Naive thymus-derived CD4-positive, alpha-beta T cell (primary cell): ENCODE results near the gene IFNL3. TPM values are rescaled to one million over a fixed set of nuclear protein-coding genes. Genes with fewer than 3 reads are reported as not detected.

Experiments
- ATAC-seq: fragments of 150-1000 bp; cut with Tn5 transposase; 2 replicates; pipeline ENCODE4 v1.10.0; 2021; ENCODE audit warnings: mild to moderate bottlenecking, moderate library complexity
- CTCF ChIA-PET: fragments of 350-600 bp; sonication (Branson Sonifier 250); formaldehyde crosslinking; loops from one replicate; lab custom pipeline; 2021; ENCODE audit warnings: antibody characterized with exemption; lab: Charles Lee
- POLR2A ChIA-PET: fragments of 350-600 bp; sonication (Branson Sonifier 250); formaldehyde crosslinking; loops from one replicate; lab custom pipeline; 2021; ENCODE audit warnings: antibody characterized with exemption, inconsistent platforms; lab: Charles Lee
- DNase-seq, 9 donors: peaks; one replicate each; pipeline versions ENCODE4 v3.0.0 to v3.0.0-alpha.2; 2020 to 2022; ENCODE audit warnings: mixed read lengths in 1 of 9
- H3K27ac ChIP-seq: one replicate; pipeline ENCODE4 v1.7.0; 2013; ENCODE audit warnings: mild to moderate bottlenecking, low read depth, low read length, moderate library complexity
- H3K27me3 ChIP-seq, 2 donors: one replicate each; pipeline ENCODE4 v1.7.0; 2013; ENCODE audit warnings: low read length in 2 of 2, mild to moderate bottlenecking in 2 of 2, moderate library complexity in 2 of 2; ENCODE audit not compliant: control insufficient read depth in 2 of 2, insufficient read depth in 2 of 2
- H3K36me3 ChIP-seq, 3 experiments: 1 replicate in 2 of 3; 2 replicates in 1 of 3; pipeline ENCODE4 v1.7.0; 2013; ENCODE audit warnings: low read length in 3 of 3, mild to moderate bottlenecking in 3 of 3, moderate library complexity in 1 of 3; ENCODE audit not compliant: insufficient read depth in 3 of 3, control insufficient read depth in 2 of 3
- H3K4me1 ChIP-seq, 2 donors: one replicate each; pipeline ENCODE4 v1.7.0; 2013; ENCODE audit warnings: low read length in 2 of 2, mild to moderate bottlenecking in 2 of 2, moderate library complexity in 1 of 2; ENCODE audit not compliant: control insufficient read depth in 2 of 2, insufficient read depth in 2 of 2
- H3K4me3 ChIP-seq: 2 replicates; pipeline ENCODE4 v1.7.0; 2013; ENCODE audit warnings: mild to moderate bottlenecking, low read length
- H3K9me3 ChIP-seq, 3 experiments: 1 replicate in 2 of 3; 2 replicates in 1 of 3; pipeline ENCODE4 v1.7.0; 2013; ENCODE audit warnings: low read length in 3 of 3; ENCODE audit not compliant: control insufficient read depth in 2 of 3
- H3K27ac Mint-ChIP-seq, 9 donors: one replicate each; pipeline ENCODE4 v1.8.0; 2020 to 2022; ENCODE audit warnings: mixed read lengths in 9 of 9, mild to moderate bottlenecking in 8 of 9, moderate library complexity in 5 of 9, inconsistent platforms in 2 of 9
- H3K27me3 Mint-ChIP-seq, 5 donors: one replicate each; pipeline ENCODE4 v1.8.0; 2021 to 2022; ENCODE audit warnings: mixed read lengths in 5 of 5, mild to moderate bottlenecking in 1 of 5
- H3K36me3 Mint-ChIP-seq, 5 donors: one replicate each; pipeline ENCODE4 v1.8.0; 2020 to 2022; ENCODE audit warnings: mixed read lengths in 5 of 5, mild to moderate bottlenecking in 3 of 5, inconsistent platforms in 1 of 5
- H3K4me1 Mint-ChIP-seq, 7 donors: one replicate each; pipeline ENCODE4 v1.8.0; 2020 to 2022; ENCODE audit warnings: mixed read lengths in 7 of 7, mild to moderate bottlenecking in 3 of 7, inconsistent platforms in 1 of 7
- H3K4me3 Mint-ChIP-seq, 10 donors: one replicate each; pipeline ENCODE4 v1.8.0; 2020 to 2022; ENCODE audit warnings: mild to moderate bottlenecking in 10 of 10, mixed read lengths in 10 of 10, moderate library complexity in 6 of 10, inconsistent platforms in 2 of 10
- H3K9me3 Mint-ChIP-seq, 11 donors: one replicate each; pipeline ENCODE4 v1.8.0; 2020 to 2022; ENCODE audit warnings: mixed read lengths in 11 of 11, mild to moderate bottlenecking in 4 of 11, inconsistent platforms in 1 of 11, moderate library complexity in 1 of 11
- intact Hi-C, 2 donors: fragments of 100-400 bp; cut with micrococcal nuclease; formaldehyde crosslinking; loops; one replicate each; pipeline ENCODE4 v1.15.1; 2023
- polyA plus RNA-seq, 2 donors: library from polyadenylated mRNA; unstranded; fragments of 300-500 nt; fragmentation: Illumina TruSeq; gene quantifications; one replicate each; pipeline ENCODE4 v1.2.3, GENCODE V29; 2021
- total RNA-seq, 6 experiments: library from RNA in 5 of 6; stranded (reverse) in 5 of 6; gene quantifications; 1 replicate in 5 of 6; 2 replicates in 1 of 6; pipeline ENCODE4 v1.2.3 and lab custom pipeline; 2021 to 2026

IFNL3 gene
- total and polyA plus RNA-seq, 7 experiments from 2014 or later: not detected

DNA sequence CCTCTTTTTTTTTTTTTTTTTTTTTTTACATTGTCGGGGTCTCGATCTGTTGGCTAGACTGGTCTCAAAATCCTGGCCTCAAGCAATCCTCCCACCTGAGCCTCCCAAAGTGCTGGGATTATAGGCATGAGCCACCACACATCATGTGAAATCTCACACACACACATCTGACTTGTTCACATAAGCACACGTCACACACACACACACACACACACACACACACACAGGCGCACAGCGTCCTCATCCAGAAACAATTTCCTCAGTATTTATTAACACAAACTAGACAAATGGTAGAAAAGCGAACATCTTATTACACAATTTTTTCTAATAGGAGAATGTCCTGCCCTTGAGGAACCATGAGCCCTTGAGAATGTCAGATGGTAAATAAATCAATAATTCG lies 35.6 kb downstream of the IFNL3 start:
- Histone ChIP-seq H3K27me3 (peaks cover 0 to 3% of the 10 kb centered on the region in 2 donors), H3K4me3 (no peak overlapping the region), H3K9me3 (no peaks in the 10 kb centered on the region), H3K4me1 (no peaks in the 10 kb centered on the region), H3K27ac (no peak overlapping the region), H3K36me3 (no peaks in the 10 kb centered on the region)
- no peak for ATAC-seq
- H3K4me1 Mint-ChIP-seq: peaks cover 0 to under 1% (median 0%) of the 10 kb centered on the region in 7 donors
- H3K27ac Mint-ChIP-seq: no peak overlapping the region
- intact Hi-C loops: no loop called here
- H3K4me3 Mint-ChIP-seq: no peak overlapping the region
- CTCF ChIA-PET: no interaction called here
- no peak for DNase-seq
- H3K27me3 Mint-ChIP-seq: peaks cover 5 to 20% (median 5%) of the 10 kb centered on the region in 5 donors
- POLR2A ChIA-PET: no interaction called here
- H3K9me3 Mint-ChIP-seq: no peaks in the 10 kb centered on the region
- no peaks in the 10 kb centered on the region for H3K36me3 Mint-ChIP-seq

DNA sequence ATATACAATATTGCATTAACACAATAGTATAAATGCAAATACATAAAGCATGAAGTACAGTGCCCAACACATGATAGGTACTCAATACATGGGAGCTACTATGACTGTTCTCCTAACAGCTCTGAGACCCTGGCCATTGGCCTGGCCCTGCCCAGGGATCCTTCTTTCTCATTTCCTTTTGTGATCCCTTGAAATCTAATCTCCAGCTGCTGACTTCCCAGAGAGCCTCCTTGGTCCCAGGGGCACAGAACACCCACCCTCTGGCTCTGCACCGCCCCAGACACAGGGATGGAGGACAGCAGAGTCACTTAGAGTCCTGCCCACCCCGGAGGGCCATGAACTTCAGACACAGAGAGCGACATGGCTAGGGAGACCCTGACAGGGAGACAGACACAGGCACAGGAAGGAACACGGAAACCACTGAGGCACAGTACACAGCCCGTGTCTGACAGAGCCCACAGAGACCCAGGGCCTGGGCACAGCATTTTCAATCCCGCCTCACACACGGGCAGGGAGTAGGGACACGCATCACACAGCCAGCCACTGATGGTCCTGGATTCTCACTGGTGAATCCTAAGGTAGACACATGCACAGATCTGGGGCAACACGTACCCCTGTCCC lies 36.5 kb downstream of the IFNL3 start:
- no peak overlapping the region for H3K27ac Mint-ChIP-seq
- no peak for ATAC-seq
- H3K27me3 Mint-ChIP-seq: peaks cover 9 to 28% (median 14%) of the 10 kb centered on the region in 5 donors

DNA sequence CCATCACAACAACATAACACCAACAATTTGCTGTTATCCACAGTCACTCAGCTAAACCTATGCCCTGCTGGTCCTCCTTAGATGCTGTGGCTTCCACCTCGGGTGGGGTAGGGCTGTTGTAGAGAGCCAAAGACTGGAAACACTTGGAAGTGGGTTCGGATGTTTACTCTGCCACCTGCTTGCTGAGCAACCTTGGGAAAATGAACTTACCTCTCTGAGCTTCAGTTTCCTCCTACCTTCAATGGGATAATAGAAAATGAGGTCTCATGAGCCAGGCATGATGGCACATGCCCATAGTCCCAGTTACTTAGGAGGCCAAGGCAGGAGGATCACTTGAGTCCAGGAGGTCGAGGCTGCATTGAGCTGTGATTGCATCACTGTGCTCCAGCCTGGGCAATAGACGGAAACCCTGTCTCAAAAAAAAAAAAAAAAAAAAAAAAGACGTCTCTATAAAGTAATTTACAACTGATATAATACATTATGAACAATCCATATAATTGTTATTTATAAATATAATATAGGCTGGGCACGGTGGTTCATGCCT lies 37.4 kb downstream of the IFNL3 start:
- intact Hi-C loops: no loop called here
- ChIA-PET POLR2A (interaction anchor here (1.0 kb wide), 1 partner anchor 120 kb away, joined by 4 read pairs; no protein-coding TSS in a partner anchor), CTCF (interaction anchor here (0.7 kb wide), 1 partner anchor 34 kb away, joined by 3 read pairs; no protein-coding TSS in a partner anchor)
- Mint-ChIP-seq H3K27ac (peak overlapping the region in 1 of 9 donors; percentile 55), H3K4me3 (no peak overlapping the region), H3K36me3 (no peaks in the 10 kb centered on the region), H3K9me3 (no peaks in the 10 kb centered on the region), H3K27me3 (peaks cover 16 to 37% (median 23%) of the 10 kb centered on the region in 5 donors), H3K4me1 (peaks cover 0 to 5% (median 0%) of the 10 kb centered on the region in 7 donors)
- peaks cover 0 to 14% of the 10 kb centered on the region in 2 donors for H3K27me3 ChIP-seq
- DNase-seq (no peak), ATAC-seq (no peak)
- H3K36me3 ChIP-seq: no peaks in the 10 kb centered on the region
- no peak overlapping the region for H3K27ac ChIP-seq
- no peak overlapping the region for H3K4me3 ChIP-seq
- H3K9me3 ChIP-seq: no peaks in the 10 kb centered on the region
- no peaks in the 10 kb centered on the region for H3K4me1 ChIP-seq

More for the DNA sequence above, 36.5 kb downstream of the IFNL3 start:
- no peak for DNase-seq
- no peak overlapping the region for H3K4me3 Mint-ChIP-seq
- H3K4me1 ChIP-seq: no peaks in the 10 kb centered on the region
- no peak overlapping the region for H3K27ac ChIP-seq
- ChIA-PET CTCF (interaction anchor here (0.7 kb wide), 1 partner anchor 33 kb away, joined by 3 read pairs; no protein-coding TSS in a partner anchor), POLR2A (no interaction called here)
- H3K9me3 Mint-ChIP-seq: no peaks in the 10 kb centered on the region
- intact Hi-C loops: no loop called here
- H3K9me3 ChIP-seq: no peaks in the 10 kb centered on the region
- H3K4me3 ChIP-seq: no peak overlapping the region
- H3K36me3 ChIP-seq: no peaks in the 10 kb centered on the region
- peaks cover 0 to 3% (median 0%) of the 10 kb centered on the region in 7 donors for H3K4me1 Mint-ChIP-seq
- peaks cover 0 to 5% of the 10 kb centered on the region in 2 donors for H3K27me3 ChIP-seq
- H3K36me3 Mint-ChIP-seq: no peaks in the 10 kb centered on the region

- POLR2A ChIA-PET: no interaction called here
Measured at GRCh38 chr19:39206122-39206521, 38.7 kb downstream of the IFNL3 start.

DNA sequence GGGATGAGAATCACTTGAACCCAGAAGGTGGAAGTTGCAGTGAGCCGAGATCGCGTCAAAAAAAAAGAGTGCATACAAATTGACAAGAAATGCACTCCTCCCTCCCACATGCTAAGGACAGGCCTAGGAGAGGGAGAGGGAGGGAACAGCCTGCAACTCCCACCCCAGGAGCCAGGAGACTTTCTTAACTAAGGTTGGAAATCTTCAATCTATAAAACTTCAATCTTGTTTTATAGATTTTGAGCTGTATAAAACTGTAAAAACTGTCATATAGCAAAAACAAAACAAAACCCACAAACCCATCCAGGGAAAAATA lies 39.4 kb downstream of the IFNL3 start:
- Histone ChIP-seq H3K36me3 (no peaks in the 10 kb centered on the region), H3K9me3 (no peaks in the 10 kb centered on the region), H3K4me1 (no peaks in the 10 kb centered on the region), H3K4me3 (no peak overlapping the region), H3K27me3 (peaks cover 0 to 15% of the 10 kb centered on the region in 2 donors), H3K27ac (no peak overlapping the region)
- H3K27ac Mint-ChIP-seq: no peak overlapping the region
- H3K36me3 Mint-ChIP-seq: no peaks in the 10 kb centered on the region
- H3K9me3 Mint-ChIP-seq: no peaks in the 10 kb centered on the region
- no peak overlapping the region for H3K4me3 Mint-ChIP-seq
- no peak for DNase-seq
- ChIA-PET POLR2A (no interaction called here), CTCF (no interaction called here)
- H3K4me1 Mint-ChIP-seq: peaks cover 0 to 5% (median 0%) of the 10 kb centered on the region in 7 donors
- H3K27me3 Mint-ChIP-seq: peaks cover 33 to 53% (median 42%) of the 10 kb centered on the region in 5 donors
- ATAC-seq: no peak
- intact Hi-C loops: no loop called here

More at GRCh38 chr19:39206122-39206521, 38.7 kb downstream of the IFNL3 start:
- Histone ChIP-seq H3K27me3 (peaks cover 0 to 15% of the 10 kb centered on the region in 2 donors), H3K9me3 (no peaks in the 10 kb centered on the region), H3K36me3 (no peaks in the 10 kb centered on the region), H3K27ac (no peak overlapping the region), H3K4me3 (no peak overlapping the region), H3K4me1 (no peaks in the 10 kb centered on the region)
- no peaks in the 10 kb centered on the region for H3K9me3 Mint-ChIP-seq
- H3K4me3 Mint-ChIP-seq: no peak overlapping the region
- CTCF ChIA-PET: no interaction called here
- DNase-seq (no peak), ATAC-seq (no peak)
- peak overlapping the region in 1 of 9 donors; percentile 32 for H3K27ac Mint-ChIP-seq
- H3K36me3 Mint-ChIP-seq: no peaks in the 10 kb centered on the region
- H3K4me1 Mint-ChIP-seq: peaks cover 0 to 5% (median 0%) of the 10 kb centered on the region in 7 donors
- intact Hi-C loops: no loop called here
- peaks cover 26 to 48% (median 35%) of the 10 kb centered on the region in 5 donors for H3K27me3 Mint-ChIP-seq

DNA sequence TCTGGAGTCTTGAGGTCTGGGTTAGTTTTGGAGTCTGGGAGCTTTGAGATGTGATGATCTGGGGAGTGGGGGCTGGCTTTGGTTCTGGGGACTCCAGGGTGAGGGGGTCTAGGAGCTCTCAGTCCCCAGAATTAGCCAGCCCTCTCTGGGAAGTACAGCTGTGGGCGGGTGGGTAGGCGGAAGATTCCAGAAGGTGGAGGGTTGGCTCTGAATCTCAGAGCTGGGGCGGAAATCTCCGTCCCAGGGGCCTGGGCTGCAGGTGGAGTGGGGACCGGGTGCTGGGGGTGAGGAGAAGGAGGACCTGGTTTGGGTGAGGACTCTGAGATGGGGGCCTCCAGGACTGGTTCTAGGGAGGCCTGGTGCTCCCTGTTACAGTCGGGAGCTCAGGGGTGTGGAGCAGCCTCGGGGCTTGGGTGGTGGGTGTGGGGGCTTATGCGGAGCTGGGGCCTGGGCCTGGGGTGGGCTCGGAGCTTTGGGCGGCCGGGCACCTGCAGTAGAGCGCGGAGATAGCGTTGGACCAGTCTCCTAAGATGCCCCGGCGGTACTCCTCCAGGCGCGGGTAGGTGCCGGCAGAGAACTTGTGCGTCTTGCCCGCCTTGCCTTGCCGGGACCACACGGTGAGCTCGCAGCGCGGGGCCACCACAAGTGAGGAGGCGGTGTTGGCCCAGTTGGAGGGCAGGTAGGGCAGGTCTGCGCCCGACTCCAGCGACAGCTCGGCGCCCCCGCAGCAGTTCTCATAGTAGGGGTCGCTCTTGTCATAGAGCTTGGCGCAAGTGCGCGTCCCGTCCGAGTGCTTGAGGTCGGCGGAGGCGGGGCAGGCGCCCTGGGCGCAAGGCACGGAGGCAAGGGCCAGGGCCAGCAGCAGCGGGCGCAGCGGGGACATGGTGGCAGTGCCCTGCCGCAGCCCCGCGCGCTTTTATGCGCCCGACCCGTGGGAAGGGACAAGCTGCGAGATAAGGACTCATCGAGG lies 41.1 kb downstream of the IFNL3 start, which contains the start of gene SYCN:
TSS of gene SYCN (minus strand) at position 892 of the 970 bp plus-strand sequence. CDS start at position 883, 9 bp downstream.
- Mint-ChIP-seq H3K27me3 (peaks cover 33 to 62% (median 51%) of the 10 kb centered on the region in 5 donors), H3K4me1 (peaks cover 0 to 5% (median 0%) of the 10 kb centered on the region in 7 donors), H3K4me3 (no peak within 1 kb of the TSS), H3K9me3 (no peaks in the 10 kb centered on the region), H3K27ac (no peak within 1 kb of the TSS), H3K36me3 (no peaks in the 10 kb centered on the region)
- Histone ChIP-seq H3K9me3 (no peaks in the 10 kb centered on the region), H3K27me3 (peaks cover 0 to 18% of the 10 kb centered on the region in 2 donors), H3K4me1 (no peaks in the 10 kb centered on the region), H3K4me3 (no peak within 1 kb of the TSS), H3K36me3 (no peaks in the 10 kb centered on the region), H3K27ac (no peak within 1 kb of the TSS)
- DNase-seq: no peak
- intact Hi-C loops: no loop called here
- POLR2A ChIA-PET: no interaction called here
- ATAC-seq: no peak
- CTCF ChIA-PET: no interaction called here
